D721Med (cell line): ENCODE measurements around the gene TOP3B.

Experiments used
- DNase-seq: peaks from one replicate; pipeline ENCODE4 v3.0.0; 2011; ENCODE audit warnings: low spot score; ENCODE audit not compliant: insufficient read length
- FAIRE-seq: peaks from 2 replicates; lab custom pipeline; 2011; peaks lifted over from hg19 to GRCh38; lab: Jason Lieb, UNC
- CTCF ChIP-seq: IDR thresholded peaks from 2 replicates; pipeline ENCODE4 v1.5.1; 2012; ENCODE audit warnings: mild to moderate bottlenecking, control low read depth; ENCODE audit not compliant: insufficient read depth; ENCODE audit errors: missing control alignments

The TOP3B gene

GRCh38 chr22:22011964-22012363, 29.4 kb upstream of the TOP3B start:
- FAIRE-seq = no peak
- no peak for TF ChIP-seq CTCF

GRCh38 chr22:22010358-22010757, 27.8 kb upstream of the TOP3B start:
- no peak for DNase-seq
- no peak for FAIRE-seq
- TF ChIP-seq CTCF = no peak

More at GRCh38 chr22:22011964-22012363, 29.4 kb upstream of the TOP3B start:
- no peak for DNase-seq

GRCh38 chr22:22009661-22010060, 27.1 kb upstream of the TOP3B start:
- TF ChIP-seq CTCF = no peak
- no peak for FAIRE-seq
- no peak for DNase-seq

- TF ChIP-seq CTCF = no peak
- FAIRE-seq = no peak
- no peak for DNase-seq
Measured at GRCh38 chr22:22006596-22006990, 24.0 kb upstream of the TOP3B start.

- TF ChIP-seq CTCF = no peak
- DNase-seq = no peak
- no peak for FAIRE-seq
Measured at GRCh38 chr22:22005945-22006595, 23.5 kb upstream of the TOP3B start.

GRCh38 chr22:22003233-22003632, 20.6 kb upstream of the TOP3B start:
- FAIRE-seq (no peak), DNase-seq (no peak)
- TF ChIP-seq CTCF = no peak

- no peak for TF ChIP-seq CTCF
- no peak for FAIRE-seq
- DNase-seq = no peak
Measured at GRCh38 chr22:22002526-22003055, 20.0 kb upstream of the TOP3B start.
